ENCODE results near the gene LRFN2.

The LRFN2 gene

DNA sequence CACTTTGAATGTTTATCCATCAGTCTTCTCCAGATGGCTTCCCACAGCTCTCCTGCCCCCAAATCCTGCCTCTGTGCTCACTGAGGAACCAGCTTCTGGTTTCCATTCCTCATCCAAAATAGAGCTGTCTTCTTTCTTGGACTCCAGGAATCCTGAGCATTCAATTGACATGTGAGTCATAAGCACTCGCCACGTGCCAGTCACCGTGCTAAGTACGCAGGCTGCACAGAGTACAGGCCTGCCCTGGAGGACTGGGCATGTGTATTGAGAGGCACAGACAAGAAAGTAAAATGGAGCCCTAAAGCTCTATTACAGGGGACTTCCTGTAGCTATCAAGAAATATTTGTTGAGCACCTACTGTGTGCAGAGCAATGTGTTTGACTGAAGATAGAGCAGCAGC lies 39.7 kb upstream of the LRFN2 start:
- DNase-seq (ENCODE audit: low read depth) = no peak
- TF ChIP-seq, protein P1, sequence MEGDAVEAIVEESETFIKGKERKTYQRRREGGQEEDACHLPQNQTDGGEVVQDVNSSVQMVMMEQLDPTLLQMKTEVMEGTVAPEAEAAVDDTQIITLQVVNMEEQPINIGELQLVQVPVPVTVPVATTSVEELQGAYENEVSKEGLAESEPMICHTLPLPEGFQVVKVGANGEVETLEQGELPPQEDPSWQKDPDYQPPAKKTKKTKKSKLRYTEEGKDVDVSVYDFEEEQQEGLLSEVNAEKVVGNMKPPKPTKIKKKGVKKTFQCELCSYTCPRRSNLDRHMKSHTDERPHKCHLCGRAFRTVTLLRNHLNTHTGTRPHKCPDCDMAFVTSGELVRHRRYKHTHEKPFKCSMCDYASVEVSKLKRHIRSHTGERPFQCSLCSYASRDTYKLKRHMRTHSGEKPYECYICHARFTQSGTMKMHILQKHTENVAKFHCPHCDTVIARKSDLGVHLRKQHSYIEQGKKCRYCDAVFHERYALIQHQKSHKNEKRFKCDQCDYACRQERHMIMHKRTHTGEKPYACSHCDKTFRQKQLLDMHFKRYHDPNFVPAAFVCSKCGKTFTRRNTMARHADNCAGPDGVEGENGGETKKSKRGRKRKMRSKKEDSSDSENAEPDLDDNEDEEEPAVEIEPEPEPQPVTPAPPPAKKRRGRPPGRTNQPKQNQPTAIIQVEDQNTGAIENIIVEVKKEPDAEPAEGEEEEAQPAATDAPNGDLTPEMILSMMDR (IDR thresholded peaks at IDR 0.05; ENCODE audit: low read length, missing control alignments) = no peak

DNA sequence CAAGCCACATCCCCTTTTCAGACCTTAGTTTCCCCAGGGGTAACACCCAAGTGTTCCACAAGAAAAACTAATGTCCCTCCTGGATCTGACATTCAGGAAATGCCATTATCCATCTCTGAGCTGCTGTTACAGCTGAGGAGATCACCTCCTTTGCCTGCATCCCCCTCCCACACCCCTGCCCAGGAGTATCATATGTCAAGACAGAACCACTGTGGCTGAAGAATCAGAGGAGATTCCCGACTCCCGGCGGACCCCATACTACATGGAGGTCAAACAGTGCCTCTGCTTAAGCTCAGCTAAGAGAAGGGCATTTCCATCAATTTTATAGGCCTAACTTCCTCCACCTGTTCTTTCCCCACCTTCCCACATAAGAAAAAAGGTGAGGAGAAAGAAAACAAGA lies 36.8 kb upstream of the LRFN2 start:
- TF ChIP-seq, protein P1 (IDR thresholded peaks at IDR 0.05; ENCODE audit: low read length, missing control alignments) = no peak
- DNase-seq (ENCODE audit: low read depth) = no peak
- H3K4me3 ChIP-seq (replicated peaks; ENCODE audit: low read depth, low read length) = no peak overlapping the region

More for the DNA sequence above, 39.7 kb upstream of the LRFN2 start:
- H3K4me3 ChIP-seq (replicated peaks; ENCODE audit: low read depth, low read length) = no peak overlapping the region

DNA sequence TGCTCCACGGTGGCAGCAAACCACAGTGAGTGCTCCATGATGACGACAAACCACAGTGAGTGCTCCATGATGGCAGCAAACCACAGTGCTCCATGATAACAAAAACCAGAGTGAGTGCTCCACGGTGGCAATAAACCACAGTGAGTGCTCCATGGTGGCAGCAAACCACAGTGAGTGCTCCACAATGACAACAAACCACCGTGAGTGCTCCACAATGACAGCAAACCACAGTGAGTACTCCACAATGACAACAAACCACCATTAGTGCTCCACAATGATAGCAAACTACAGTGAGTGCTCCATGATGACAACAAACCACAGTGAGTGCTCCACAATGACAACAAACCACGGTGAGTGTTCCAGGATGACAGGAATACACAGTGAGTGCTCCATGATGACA lies 36.0 kb upstream of the LRFN2 start:
- H3K4me3 ChIP-seq (replicated peaks; ENCODE audit: low read depth, low read length) = no peak overlapping the region
- no peak for DNase-seq (ENCODE audit: low read depth)
- TF ChIP-seq, protein P1 (IDR thresholded peaks at IDR 0.05; ENCODE audit: low read length, missing control alignments) = no peak

DNA sequence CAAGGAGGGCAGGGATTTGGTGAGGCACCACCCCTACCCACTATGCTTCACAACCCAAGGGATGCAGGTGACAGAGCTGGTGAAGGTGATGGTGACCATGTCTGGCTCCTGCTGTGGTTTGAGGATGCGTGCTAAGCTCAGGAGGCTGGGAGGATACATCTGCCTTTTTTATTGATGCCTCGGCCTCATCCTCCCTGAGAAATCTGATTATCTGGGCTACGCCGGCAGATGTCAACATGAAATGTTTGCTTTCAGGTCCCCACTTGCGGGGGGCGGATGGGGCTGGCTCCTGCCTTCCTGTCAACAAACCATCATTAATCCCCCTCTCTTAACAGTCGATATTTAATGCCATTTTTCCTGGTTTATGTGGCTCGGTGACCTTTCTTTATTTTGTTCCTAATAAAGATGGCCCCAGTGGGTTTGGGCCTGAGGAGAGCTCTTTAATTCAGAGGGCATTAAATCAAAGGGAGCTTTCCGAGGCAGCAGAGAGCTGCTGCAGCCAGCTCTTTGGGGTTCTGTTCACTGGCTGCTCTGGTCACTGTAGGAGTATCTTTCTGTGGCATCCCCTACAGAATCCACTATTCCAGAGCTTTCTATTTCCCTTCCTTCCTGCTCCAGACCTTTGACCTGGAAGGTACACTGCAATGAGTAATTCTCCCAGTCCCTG lies 33.5 kb upstream of the LRFN2 start:
- no peak overlapping the region for H3K4me3 ChIP-seq (replicated peaks; ENCODE audit: low read depth, low read length)
- TF ChIP-seq, protein P1 (IDR thresholded peaks at IDR 0.05; ENCODE audit: low read length, missing control alignments) = no peak
- no peak for DNase-seq (ENCODE audit: low read depth)

DNA sequence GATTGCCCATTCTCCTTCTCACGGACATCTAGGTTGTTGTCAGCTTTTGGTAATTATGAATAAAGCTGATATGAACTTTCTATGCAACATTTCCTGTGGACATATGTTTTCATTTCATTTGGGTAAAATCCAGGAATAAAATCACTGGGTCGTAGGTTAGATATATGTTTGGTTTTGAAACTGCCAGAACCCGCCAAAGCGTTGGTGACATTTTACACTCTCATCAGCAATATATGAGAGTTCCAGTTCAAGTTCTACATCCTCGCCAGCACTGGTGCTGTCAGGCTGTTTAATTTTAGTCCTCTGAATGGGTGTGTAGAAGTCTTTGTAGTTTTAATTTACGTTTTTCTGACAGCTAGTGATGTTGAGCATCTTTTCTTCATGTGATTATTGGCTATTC lies 27.5 kb upstream of the LRFN2 start:
- H3K4me3 ChIP-seq (replicated peaks; ENCODE audit: low read depth, low read length) = no peak overlapping the region
- TF ChIP-seq, protein P1 (IDR thresholded peaks at IDR 0.05; ENCODE audit: low read length, missing control alignments) = no peak
- no peak for DNase-seq (ENCODE audit: low read depth)

DNA sequence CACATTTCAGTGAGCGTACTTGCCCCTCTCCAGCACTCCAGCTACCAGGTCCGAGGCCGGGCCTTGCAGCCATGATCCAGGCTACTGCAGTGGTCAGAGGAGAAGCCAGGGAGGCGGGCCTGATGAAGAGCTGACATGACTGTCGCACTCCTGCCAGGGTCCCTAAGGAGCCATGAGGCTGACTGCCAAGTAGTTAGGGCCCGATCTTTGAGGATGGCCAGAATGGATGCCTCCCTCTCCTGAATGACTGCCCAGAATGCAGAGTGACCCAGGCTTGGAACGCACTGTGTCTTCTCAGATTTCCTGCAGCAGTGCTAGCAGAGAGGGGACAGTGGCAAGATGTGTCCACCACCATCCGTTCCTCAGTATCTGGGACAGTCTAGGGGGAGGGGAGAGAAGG lies 24.7 kb upstream of the LRFN2 start:
- TF ChIP-seq, protein P1 (IDR thresholded peaks at IDR 0.05; ENCODE audit: low read length, missing control alignments) = no peak
- DNase-seq (ENCODE audit: low read depth) = no peak
- no peak overlapping the region for H3K4me3 ChIP-seq (replicated peaks; ENCODE audit: low read depth, low read length)

DNA sequence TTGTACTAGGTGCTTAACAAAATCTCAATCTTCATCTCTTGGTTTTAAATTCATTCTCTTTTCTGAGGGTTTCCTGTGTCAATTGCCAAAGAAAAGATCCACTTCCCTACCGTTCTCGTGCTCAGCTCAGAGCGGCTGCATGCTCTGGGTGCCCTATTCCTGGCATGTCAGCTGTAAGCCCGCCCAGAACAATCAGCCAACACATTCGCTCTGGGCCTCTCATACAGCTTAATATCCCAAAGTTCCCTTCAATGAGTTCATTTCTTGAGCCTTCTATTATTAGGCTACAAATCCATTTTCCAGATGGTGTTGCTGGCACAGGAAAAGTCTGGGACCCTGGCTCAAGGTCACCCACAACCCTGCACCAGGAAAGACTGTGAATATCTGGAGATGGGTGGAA lies 24.3 kb upstream of the LRFN2 start:
- no peak for DNase-seq (ENCODE audit: low read depth)
- TF ChIP-seq, protein P1 (IDR thresholded peaks at IDR 0.05; ENCODE audit: low read length, missing control alignments) = no peak
- H3K4me3 ChIP-seq (replicated peaks; ENCODE audit: low read depth, low read length) = no peak overlapping the region

Data from fibroblast of pulmonary artery (primary cell).